ENCODE results near the gene EWSR1.
"Not testable (repeated sequence)": the region's sequence is repeated elsewhere in the genome, so short reads cannot be mapped to it uniquely, and the experiment has no call there.

Gene EWSR1

DNA sequence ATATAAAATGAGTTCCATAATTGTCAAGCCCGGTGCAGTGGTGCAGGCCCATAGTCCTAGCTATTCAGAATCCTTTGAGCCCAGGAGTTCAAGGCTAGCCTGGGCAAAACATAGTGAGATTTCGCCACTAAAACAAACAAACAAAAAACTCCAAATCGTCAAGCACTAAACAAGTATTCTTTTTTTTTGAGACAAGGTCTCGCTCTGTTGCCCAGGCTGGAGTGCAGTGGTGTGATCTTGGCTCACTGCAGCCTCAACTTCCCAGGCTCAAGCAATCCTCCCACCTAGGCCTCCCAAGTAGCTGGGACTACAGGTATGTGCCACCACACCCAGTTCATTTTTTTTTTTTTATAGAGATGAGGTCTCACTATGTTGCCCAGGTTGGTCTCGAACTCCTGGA lies 76.8 kb downstream of the EWSR1 start:
- not testable (repeated sequence) for H3K9me3 ChIP-seq (ENCODE audit: control insufficient read depth, insufficient read depth, low read length); H3K9ac ChIP-seq (ENCODE audit: low read depth, low read length); H3K4me1 ChIP-seq (ENCODE audit: insufficient read depth, low read length)
- peaks cover 17% of the 10 kb centered on the region for H3K36me3 ChIP-seq (ENCODE audit: insufficient read depth, low read length)

GRCh38 chr22:29345932-29346331 lies 77.9 kb downstream of the EWSR1 start:
- peaks cover 21% of the 10 kb centered on the region for H3K36me3 ChIP-seq (ENCODE audit: insufficient read depth, low read length)

DNA sequence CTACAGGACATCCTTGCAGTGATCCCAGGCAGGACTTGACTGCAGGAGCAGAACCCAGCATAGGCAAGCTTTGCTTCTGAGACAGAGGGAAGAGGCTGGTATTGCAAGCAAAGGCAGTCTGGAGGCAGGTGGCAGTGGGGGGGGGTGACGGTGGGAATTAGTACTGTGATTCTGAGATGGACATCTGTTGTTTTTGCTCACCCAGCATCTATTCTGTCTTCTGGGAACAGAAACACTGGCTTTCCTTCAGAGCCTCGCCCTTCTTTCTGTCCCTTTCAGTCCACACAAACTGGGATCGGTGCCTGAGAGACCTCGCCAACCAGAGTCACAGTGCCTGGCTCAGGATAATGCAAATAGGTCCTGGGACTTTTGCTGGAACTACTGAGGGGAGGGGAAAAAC lies 78.6 kb downstream of the EWSR1 start:
- Histone ChIP-seq H3K9ac (ENCODE audit: low read depth, low read length) (no peak overlapping the region), H3K9me3 (ENCODE audit: control insufficient read depth, insufficient read depth, low read length) (no peaks in the 10 kb centered on the region), H3K4me1 (ENCODE audit: insufficient read depth, low read length) (no peaks in the 10 kb centered on the region), H3K36me3 (ENCODE audit: insufficient read depth, low read length) (peaks cover 22% of the 10 kb centered on the region)

More at GRCh38 chr22:29345932-29346331, 77.9 kb downstream of the EWSR1 start:
- no peaks in the 10 kb centered on the region for H3K9me3 ChIP-seq (ENCODE audit: control insufficient read depth, insufficient read depth, low read length)
- H3K9ac ChIP-seq (ENCODE audit: low read depth, low read length), result no peak overlapping the region
- no peaks in the 10 kb centered on the region for H3K4me1 ChIP-seq (ENCODE audit: insufficient read depth, low read length)

DNA sequence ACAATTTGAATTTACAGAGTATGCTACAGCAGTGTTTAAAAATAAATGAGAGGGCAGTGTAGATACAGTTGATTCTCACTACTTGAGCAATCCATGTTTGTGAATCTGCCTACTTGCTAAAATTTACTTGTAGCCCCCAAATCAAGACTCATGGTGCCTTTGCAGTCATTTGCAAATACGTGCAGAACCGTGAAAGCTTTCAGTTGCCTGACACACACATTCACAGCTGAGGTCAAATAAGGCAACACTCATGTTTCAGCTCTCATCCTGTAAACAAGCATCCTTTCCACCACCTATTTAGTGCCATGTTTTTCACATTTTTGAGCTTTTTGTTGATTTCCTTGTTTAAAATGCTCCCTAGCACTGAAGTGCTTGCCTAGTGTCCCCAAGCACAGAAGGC lies 80.0 kb downstream of the EWSR1 start:
- Histone ChIP-seq H3K9ac (ENCODE audit: low read depth, low read length) (no peak overlapping the region), H3K9me3 (ENCODE audit: control insufficient read depth, insufficient read depth, low read length) (no peaks in the 10 kb centered on the region), H3K36me3 (ENCODE audit: insufficient read depth, low read length) (peaks cover 22% of the 10 kb centered on the region), H3K4me1 (ENCODE audit: insufficient read depth, low read length) (no peaks in the 10 kb centered on the region)

GRCh38 chr22:29348956-29349355 lies 80.9 kb downstream of the EWSR1 start:
- no peak overlapping the region for H3K9ac ChIP-seq (ENCODE audit: low read depth, low read length)
- no peaks in the 10 kb centered on the region for H3K9me3 ChIP-seq (ENCODE audit: control insufficient read depth, insufficient read depth, low read length)
- H3K36me3 ChIP-seq (ENCODE audit: insufficient read depth, low read length), result peaks cover 22% of the 10 kb centered on the region
- H3K4me1 ChIP-seq (ENCODE audit: insufficient read depth, low read length), result no peaks in the 10 kb centered on the region
